ENCODE measurements around the gene SORCS3. TPM values are rescaled to one million over a fixed set of nuclear protein-coding genes. Genes with fewer than 3 reads are reported as not detected.

Gene SORCS3
- polyA plus RNA-seq, 3 donors: not detected

DNA sequence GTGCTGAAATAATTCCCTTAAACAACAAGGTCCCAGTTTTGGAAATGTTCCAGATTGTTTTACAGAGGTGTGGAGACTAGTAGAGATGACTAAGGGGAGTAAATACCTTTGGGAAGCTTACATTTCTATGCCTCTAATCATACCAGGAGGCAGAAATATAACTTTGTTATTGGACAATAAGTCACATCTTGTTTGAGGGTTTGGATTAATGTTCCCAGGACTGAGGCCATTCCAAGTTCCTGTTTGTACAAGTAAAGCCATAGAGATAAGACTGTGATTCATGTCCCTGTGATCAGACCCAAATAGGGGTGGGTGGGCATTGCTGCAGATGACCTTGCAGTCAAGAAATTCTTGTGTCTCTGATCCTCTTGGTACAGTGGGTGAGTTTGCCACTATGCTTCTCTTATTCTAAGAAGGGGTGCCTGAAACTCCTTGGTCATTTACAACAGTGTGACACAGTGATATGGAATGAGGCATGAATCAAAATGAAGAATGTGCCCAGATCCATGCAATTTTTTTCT lies 508.3 kb downstream of the SORCS3 start:
- Histone ChIP-seq H3K4me1 (ENCODE audit: control insufficient read depth in 1 of 2, insufficient read depth in 2 of 2, low read length in 2 of 2) (no peaks in the 10 kb centered on the region), H3K9me3 (replicated peaks in 1 of 2; ENCODE audit: control insufficient read depth in 1 of 2, insufficient read depth in 1 of 2, low read length in 2 of 2) (no peaks in the 10 kb centered on the region), H3K4me3 (replicated peaks in 1 of 3; ENCODE audit: low read depth in 2 of 3, low read length in 3 of 3) (no peak overlapping the region), H3K9ac (ENCODE audit: insufficient read depth, low read length, poor library complexity, severe bottlenecking) (no peak overlapping the region), H3K27ac (ENCODE audit: low read depth in 1 of 2, low read length in 2 of 2) (no peak overlapping the region), H2AFZ (ENCODE audit: insufficient read depth, low read depth, low read length, poor library complexity, severe bottlenecking) (no peak overlapping the region), H3K79me2 (ENCODE audit: insufficient read depth, low read length) (no peaks in the 10 kb centered on the region), H3K27me3 (ENCODE audit: control insufficient read depth in 2 of 2, insufficient read depth in 2 of 2, low read length in 2 of 2) (no peaks in the 10 kb centered on the region), H3K4me2 (replicated peaks; ENCODE audit: extremely low read depth, low read length, poor library complexity, severe bottlenecking) (no peak overlapping the region), H3K36me3 (replicated peaks in 1 of 2; ENCODE audit: control insufficient read depth in 1 of 2, insufficient read depth in 2 of 2, low read length in 2 of 2) (no peaks in the 10 kb centered on the region), H4K20me1 (ENCODE audit: insufficient read depth, low read length) (no peaks in the 10 kb centered on the region)
- H3K4me1 Mint-ChIP-seq: no peaks in the 10 kb centered on the region
- H3K9me3 Mint-ChIP-seq: peaks cover 0 to 2% (median 0%) of the 10 kb centered on the region in 7 donors
- H3K27ac Mint-ChIP-seq: no peak overlapping the region
- no peaks in the 10 kb centered on the region for H3K27me3 Mint-ChIP-seq (ENCODE audit: low read depth in 3 of 3)
- H3K36me3 Mint-ChIP-seq: no peaks in the 10 kb centered on the region
- DNase-seq: no peak
- no peak overlapping the region for H3K4me3 Mint-ChIP-seq
- intact Hi-C loops (cut with micrococcal nuclease): no loop called here
- TF ChIP-seq, protein P1, sequence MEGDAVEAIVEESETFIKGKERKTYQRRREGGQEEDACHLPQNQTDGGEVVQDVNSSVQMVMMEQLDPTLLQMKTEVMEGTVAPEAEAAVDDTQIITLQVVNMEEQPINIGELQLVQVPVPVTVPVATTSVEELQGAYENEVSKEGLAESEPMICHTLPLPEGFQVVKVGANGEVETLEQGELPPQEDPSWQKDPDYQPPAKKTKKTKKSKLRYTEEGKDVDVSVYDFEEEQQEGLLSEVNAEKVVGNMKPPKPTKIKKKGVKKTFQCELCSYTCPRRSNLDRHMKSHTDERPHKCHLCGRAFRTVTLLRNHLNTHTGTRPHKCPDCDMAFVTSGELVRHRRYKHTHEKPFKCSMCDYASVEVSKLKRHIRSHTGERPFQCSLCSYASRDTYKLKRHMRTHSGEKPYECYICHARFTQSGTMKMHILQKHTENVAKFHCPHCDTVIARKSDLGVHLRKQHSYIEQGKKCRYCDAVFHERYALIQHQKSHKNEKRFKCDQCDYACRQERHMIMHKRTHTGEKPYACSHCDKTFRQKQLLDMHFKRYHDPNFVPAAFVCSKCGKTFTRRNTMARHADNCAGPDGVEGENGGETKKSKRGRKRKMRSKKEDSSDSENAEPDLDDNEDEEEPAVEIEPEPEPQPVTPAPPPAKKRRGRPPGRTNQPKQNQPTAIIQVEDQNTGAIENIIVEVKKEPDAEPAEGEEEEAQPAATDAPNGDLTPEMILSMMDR (IDR thresholded peaks at IDR 0.05): no peak

DNA sequence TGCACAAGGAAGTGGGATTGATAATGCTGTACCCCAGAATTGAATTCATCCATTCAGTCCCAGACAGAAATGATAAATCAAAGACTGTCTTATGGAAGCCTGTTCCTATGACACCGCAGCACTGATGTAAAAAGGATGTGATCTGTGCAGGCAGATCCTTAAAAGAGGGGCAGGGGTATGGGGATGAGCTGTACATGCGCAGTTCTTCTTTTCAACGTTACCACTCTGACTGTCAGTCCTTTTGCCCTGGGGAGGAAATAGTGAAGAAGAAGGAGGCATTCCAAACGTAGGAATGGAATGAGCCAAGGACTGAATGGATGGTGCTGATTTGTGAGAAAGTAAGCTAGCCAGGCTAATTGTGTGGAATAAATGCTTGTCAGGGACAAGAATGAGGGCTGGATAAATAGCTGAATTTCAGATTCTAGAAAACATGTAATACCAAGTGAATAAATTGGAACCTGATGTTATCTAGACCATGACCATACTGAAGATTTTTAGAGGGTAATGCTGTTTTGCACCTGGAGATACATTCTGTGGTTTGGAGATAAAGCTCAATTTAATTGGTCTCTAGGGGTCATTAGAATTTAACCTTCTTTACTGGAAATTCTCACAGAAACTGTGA lies 509.3 kb downstream of the SORCS3 start:
- no peaks in the 10 kb centered on the region for H3K79me2 ChIP-seq (ENCODE audit: insufficient read depth, low read length)
- no peak overlapping the region for H3K4me3 Mint-ChIP-seq
- H3K36me3 ChIP-seq (replicated peaks in 1 of 2; ENCODE audit: control insufficient read depth in 1 of 2, insufficient read depth in 2 of 2, low read length in 2 of 2): no peaks in the 10 kb centered on the region
- H4K20me1 ChIP-seq (ENCODE audit: insufficient read depth, low read length): no peaks in the 10 kb centered on the region
- H3K36me3 Mint-ChIP-seq: no peaks in the 10 kb centered on the region
- H3K27ac ChIP-seq (ENCODE audit: low read depth in 1 of 2, low read length in 2 of 2): no peak overlapping the region
- DNase-seq: no peak
- intact Hi-C loops (cut with micrococcal nuclease): no loop called here
- peaks cover 0 to 2% (median 0%) of the 10 kb centered on the region in 7 donors for H3K9me3 Mint-ChIP-seq
- no peaks in the 10 kb centered on the region for H3K4me1 Mint-ChIP-seq
- H3K4me3 ChIP-seq (replicated peaks in 1 of 3; ENCODE audit: low read depth in 2 of 3, low read length in 3 of 3): no peak overlapping the region
- TF ChIP-seq, protein P1 (IDR thresholded peaks at IDR 0.05): no peak
- no peak overlapping the region for H3K27ac Mint-ChIP-seq
- no peak overlapping the region for H3K9ac ChIP-seq (ENCODE audit: insufficient read depth, low read length, poor library complexity, severe bottlenecking)
- no peak overlapping the region for H3K4me2 ChIP-seq (replicated peaks; ENCODE audit: extremely low read depth, low read length, poor library complexity, severe bottlenecking)
- WGBS (ENCODE audit: insufficient coverage): 63% methylated on average over 2 of the region's 4 CpGs
- H3K9me3 ChIP-seq (replicated peaks in 1 of 2; ENCODE audit: control insufficient read depth in 1 of 2, insufficient read depth in 1 of 2, low read length in 2 of 2): no peaks in the 10 kb centered on the region
- H3K4me1 ChIP-seq (ENCODE audit: control insufficient read depth in 1 of 2, insufficient read depth in 2 of 2, low read length in 2 of 2): no peaks in the 10 kb centered on the region
- no peaks in the 10 kb centered on the region for H3K27me3 ChIP-seq (ENCODE audit: control insufficient read depth in 2 of 2, insufficient read depth in 2 of 2, low read length in 2 of 2)
- no peaks in the 10 kb centered on the region for H3K27me3 Mint-ChIP-seq (ENCODE audit: low read depth in 3 of 3)
- no peak overlapping the region for H2AFZ ChIP-seq (ENCODE audit: insufficient read depth, low read depth, low read length, poor library complexity, severe bottlenecking)
